Activated gamma-delta T cell (primary cell): ENCODE measurements around the gene PKHD1.

Experiments used
- DNase-seq: peaks from one replicate; lab custom pipeline; 2025; lab: John Stamatoyannopoulos, UW
- total RNA-seq, 2 donors: gene quantifications; one replicate each; lab custom pipeline; 2026; lab: John Stamatoyannopoulos, UW

The PKHD1 gene, protein sequence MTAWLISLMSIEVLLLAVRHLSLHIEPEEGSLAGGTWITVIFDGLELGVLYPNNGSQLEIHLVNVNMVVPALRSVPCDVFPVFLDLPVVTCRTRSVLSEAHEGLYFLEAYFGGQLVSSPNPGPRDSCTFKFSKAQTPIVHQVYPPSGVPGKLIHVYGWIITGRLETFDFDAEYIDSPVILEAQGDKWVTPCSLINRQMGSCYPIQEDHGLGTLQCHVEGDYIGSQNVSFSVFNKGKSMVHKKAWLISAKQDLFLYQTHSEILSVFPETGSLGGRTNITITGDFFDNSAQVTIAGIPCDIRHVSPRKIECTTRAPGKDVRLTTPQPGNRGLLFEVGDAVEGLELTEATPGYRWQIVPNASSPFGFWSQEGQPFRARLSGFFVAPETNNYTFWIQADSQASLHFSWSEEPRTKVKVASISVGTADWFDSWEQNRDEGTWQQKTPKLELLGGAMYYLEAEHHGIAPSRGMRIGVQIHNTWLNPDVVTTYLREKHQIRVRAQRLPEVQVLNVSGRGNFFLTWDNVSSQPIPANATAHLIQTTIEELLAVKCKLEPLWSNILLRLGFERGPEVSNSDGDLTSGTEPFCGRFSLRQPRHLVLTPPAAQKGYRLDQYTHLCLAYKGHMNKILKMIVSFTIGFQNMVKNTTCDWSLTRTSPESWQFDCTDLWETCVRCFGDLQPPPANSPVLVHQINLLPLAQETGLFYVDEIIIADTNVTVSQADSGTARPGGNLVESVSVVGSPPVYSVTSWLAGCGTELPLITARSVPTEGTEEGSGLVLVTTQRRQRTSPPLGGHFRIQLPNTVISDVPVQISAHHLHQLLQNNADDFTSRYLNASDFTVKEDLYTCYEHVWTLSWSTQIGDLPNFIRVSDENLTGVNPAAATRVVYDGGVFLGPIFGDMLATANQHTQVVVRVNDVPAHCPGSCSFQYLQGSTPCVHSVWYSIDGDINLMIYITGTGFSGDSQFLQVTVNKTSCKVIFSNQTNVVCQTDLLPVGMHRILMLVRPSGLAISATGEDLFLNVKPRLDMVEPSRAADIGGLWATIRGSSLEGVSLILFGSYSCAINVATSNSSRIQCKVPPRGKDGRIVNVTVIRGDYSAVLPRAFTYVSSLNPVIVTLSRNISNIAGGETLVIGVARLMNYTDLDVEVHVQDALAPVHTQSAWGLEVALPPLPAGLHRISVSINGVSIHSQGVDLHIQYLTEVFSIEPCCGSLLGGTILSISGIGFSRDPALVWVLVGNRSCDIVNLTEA (N-terminal part only)
- 0 to 0.09 reads per million in 2 donors for total RNA-seq

DNA sequence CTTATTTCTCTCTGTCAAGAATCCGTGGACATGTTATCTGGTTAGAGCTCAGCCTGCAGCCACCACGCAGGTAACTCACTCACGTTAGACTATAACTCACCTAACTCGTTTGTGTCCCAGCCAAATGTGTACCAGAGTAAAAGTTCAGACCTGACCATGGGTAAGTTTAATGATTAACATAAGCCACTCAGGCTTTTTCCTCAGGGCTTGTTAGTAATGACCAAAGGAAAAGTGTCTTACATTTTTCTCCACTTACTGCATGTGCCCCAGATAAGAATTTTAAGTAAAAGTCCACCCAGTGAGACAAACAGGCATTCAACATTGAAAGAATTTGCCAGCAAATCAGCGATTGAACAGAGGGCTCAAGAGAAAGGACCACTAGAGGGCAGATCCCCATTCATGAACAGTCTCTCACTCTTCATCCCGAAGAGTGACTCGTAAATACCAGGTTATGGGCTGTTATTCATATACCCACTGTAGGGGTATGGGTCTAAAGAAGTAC, at the start of gene PKHD1:
Gene PKHD1, minus strand, starts transcription at position 116 of the 502 bp plus-strand sequence. CDS start 2,680 bp downstream, outside the sequence.
- no peak for DNase-seq

DNA sequence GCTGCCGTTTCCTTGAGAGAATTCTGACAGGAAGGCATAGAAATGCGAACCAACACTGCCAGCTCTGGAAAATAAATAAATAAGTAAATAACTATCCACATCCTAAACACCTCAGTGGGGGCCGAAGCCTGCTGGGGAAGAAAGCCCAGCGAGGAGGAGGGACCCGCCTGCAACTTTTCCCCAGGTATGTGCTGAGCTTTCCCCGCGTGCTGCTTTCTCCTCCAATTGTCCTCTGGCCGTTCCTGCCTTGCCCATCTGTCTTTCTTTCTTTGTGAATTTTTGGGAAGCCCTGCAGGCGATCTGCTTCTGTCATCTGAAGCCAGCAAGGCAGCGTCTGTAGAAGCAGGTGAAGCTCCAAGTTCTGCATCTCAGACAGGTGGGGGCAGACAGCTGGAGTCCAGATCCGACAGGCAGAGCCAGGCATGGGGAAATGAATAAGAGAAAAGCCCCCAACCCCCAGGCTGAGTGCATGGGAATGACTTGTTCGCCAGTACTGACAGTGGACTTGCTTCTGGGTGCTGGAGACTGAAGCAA, 49.6 kb upstream of the PKHD1 start:
- no peak for DNase-seq

DNA sequence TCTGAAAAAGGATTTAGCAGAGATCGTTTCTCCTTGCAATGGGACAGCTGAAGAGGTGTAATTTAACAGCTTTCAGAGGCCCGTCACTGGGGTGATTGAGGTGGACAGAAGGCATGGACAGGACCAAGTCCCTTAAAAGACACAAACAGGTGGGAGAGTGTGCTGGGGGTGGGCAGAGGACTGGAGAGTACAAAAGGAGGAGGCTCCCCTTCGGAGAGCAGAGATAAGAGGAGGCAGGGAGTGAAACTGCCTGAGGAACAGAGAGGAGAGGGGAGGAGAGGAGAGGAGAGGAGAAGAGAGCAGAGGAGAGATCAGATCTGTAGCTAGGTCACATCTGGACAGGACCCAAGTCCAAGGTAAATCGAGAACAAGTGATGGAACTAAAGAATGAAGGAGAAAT, 48.6 kb upstream of the PKHD1 start:
- no peak for DNase-seq

DNA sequence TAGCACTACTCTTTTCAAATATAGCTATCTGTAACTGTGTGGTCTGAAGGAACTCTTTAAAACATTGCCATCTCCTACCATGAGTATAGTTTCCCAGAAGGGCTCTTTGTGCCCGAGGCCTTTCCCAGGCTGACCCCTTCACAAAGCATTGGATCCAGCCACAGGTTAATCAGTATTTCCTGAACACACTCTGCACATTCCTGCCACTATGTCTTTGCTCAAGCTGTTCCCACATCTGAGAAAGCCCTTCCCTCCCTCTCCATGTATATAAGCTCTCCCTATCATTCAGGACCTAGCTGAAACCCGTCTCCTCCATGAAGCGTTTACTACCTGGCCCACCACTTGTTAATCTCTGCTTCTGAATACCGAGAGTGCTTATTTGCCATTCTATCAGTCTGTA, 47.8 kb upstream of the PKHD1 start:
- DNase-seq: no peak

DNA sequence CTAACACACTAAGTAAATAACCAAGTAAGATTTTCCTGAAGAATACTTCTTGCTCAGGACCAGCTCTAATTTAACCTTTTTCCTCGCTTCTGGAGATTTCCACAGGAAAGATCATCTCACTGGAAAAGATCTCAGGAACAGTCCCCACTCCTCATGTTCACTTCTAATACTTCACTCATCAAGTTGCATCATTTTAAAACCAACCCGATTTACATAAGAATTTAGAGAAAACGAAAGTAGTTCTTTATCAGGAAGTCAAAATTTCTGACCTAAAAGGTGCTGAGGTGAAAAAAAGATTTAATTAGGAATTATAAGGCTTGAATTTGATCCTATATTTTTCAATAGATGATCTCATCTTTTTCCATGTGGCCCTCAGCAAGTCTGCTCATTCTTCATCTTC, 46.6 kb upstream of the PKHD1 start:
- no peak for DNase-seq

DNA sequence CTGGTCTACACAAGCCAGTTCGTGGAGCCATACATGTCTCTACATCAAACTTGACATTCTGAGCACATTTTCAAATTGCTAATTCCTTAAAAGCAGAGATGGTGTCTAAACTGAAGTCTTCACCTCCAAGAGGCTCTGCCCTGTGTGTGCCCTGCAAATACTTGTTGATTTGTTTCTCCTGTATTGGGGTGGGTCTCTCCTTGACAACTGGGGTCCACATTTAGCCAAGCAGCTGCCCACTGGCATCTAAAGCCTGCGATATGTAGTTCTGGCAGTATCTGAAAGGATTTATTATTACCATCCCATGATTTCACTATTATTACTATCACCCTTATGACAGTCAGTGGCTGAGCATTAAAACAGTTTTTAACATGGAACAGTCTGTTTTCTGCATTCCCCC, 45.9 kb upstream of the PKHD1 start:
- no peak for DNase-seq

DNA sequence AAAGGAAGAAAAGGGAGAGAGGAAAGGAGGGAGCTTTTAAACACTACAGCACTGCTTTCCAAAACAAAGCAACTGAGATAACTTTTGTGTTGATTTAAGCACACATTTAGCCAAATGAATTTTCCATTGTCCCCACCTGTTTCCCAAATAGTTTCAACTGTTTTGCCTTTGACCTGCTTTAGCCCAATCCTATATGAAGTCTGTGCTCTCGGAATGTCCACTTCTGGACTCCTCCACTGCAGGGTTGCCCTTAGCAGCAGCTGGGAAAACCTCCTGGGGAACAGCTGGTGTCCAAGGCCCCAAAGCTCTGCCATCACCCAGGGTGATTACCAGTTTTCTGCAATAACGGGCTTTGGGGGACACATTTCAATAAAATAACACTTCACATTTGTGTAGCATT, 44.9 kb upstream of the PKHD1 start:
- DNase-seq: no peak

DNA sequence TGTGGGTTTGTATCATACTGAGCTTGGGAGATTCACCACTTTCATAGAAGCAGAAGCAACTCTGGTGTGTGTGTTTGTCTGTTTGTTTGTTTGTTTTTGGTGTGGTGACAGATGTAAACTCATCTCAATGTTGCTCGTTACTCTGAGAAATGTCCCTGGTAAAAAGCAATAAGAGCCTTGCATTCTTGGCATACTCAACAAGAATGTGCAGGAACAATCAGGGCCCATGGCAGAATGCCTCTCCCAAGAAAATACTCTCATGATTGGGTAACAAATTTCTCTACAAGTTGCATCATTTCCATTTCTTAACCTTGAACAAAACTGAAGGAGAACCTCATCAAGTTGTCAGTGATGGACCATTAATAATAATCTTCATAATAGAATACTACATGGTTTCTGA, 43.0 kb upstream of the PKHD1 start:
- no peak for DNase-seq

DNA sequence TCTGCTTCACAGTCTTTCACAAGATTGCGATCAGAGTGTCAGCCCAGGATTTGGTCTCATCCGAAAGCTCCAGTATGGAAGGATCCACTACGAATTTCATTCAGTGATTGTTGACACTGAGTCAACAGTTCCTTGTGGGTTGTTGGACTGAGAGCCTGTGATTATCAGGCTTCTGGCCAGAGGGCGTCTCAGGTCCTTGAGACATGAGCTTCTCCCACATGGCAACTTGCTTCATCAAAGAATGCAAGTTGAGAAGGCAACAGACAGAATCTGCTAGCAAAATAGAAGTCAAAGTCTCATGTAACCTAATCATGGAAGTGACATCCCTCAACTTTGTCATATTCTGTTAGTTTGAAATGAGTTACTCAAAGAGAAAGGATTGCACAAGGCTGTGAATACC, 40.5 kb upstream of the PKHD1 start:
- no peak for DNase-seq

DNA sequence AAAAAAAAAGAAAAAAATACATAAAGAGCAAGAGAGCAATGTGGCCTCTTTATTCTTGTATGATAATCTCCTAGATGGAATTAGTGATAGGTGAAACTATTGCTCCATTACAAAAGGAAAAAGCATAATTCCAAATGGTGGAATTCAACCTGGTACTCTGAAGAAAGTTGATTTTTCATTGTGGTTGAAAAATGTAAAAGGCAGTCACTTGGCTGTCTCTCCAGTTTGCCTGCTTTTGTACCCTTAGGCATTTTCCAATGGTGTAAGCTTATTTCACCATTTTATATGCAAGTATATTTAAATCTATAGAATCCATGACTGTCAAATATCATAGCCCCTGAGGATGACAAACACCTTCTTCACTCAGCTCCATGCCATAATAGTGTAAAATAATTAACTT, 38.8 kb upstream of the PKHD1 start:
- DNase-seq: no peak

DNA sequence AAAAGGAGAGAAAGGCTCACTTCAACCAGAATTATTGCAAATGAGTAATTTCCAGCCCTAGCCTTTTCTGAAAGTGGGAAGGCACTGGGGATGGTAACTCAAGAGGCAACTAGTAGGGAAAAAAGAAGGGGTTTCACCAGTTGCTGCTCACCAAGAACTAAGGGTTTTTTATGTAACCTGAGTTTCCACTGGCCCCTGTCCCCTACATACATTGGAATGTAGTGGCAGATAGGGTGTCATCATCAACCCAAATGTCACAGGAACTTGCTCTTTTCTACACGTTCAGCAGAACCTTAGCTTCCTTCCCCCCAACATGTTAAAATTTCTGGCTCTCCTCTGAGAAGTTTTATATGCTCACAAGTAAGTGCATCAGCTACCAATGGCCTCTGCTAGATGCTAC, 38.2 kb upstream of the PKHD1 start:
- DNase-seq: no peak

DNA sequence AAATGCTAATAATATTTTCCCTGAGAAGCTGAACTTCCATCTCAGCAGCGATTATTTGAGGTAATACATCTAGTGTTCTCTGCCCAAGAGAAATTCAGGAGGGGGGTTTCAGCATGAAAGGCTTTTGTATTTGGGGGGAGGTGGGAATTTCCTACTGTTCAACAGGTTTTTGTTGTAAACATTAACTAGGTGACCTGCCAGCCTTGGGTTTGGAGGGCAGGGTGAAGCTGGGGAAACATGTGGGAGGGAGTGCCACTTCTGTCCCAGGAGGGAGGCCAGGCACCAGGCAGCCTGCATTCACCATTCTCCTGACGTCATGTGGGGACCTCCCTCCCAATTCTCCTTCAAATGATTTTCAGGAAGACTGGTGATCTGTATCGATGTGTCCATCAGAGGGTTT, 37.7 kb upstream of the PKHD1 start:
- DNase-seq: no peak

DNA sequence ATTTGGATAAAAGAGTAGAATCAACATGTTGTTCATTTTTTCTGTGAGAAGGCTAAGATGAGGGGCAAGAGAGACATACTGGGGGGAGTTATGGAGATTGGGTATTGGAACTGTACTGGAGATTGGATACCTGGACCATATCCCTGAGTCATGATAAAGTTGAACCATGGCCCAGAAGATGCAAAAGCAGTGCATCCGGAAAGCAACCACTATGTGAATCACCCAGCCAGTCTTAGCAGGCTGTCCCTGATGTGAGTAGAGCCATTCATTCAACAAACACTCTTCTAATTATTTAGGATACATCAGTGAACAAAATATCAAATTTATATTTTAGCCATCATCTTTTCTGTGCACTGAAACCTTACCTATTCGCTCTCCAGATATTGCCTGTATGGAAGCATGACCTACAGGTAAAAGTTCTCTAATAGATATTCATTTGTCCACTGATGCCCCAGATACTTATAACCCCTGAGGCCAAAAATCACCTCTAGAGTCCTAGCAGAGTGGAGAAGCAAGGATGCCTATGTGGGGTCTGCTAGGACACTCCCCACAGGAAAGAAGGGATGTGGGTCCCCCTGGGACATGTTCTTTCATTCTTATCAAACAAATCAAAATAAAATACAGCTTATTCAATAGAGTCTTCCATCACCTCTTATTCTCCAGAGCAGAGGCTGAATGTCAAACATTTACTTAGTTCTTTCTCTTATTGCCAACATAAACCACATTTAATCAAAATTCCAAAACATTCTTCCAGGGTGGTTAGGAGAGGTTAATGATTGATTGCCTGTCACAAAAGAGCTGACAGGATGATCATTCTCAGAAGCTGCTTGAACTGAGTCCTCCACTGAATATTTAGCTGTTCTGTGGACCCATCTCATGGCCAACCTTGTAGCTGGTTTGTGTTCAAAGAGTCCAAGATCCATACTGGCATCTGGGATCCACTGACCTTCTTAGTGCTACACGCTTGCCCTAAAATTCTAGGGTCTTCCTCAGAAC, 37.0 kb upstream of the PKHD1 start:
- DNase-seq: no peak

DNA sequence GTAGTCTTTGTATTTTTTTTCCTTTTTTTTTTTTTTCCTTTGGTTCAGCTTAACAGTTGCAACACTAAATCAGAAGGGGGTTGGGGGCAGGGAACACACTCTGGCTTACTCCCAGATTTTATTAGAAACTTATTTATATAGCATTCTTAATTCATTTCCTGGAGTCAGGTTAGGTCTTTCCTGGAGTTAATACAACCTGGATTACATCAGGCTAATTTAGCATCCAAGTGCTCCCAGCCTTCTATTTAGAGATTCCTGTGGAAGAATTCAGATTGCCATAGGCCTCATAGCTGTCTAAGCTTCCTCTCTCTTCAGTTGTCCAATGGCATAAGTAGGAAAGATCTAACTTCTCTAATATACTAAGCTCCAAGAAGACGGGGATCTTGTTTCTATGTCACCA, 35.8 kb upstream of the PKHD1 start:
- no peak for DNase-seq

DNA sequence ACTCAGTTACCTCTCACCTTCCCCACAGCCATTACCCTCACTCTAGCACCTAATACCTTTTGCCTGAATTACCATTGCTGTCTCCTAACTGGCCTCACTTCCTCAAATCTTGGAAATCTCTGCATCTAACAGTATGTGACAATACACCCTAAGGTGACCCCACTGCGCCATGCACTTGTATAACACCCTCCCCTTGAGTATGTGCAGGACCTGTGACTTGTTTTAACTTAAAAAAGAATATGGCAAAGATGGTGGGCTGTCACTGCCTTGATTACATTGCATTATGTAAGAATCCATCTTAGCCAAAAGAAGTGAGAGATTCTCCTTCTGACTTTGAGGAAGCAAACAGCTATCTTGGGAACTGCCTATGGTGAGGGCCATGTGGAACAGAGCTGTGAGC, 29.9 kb upstream of the PKHD1 start:
- DNase-seq: no peak

DNA sequence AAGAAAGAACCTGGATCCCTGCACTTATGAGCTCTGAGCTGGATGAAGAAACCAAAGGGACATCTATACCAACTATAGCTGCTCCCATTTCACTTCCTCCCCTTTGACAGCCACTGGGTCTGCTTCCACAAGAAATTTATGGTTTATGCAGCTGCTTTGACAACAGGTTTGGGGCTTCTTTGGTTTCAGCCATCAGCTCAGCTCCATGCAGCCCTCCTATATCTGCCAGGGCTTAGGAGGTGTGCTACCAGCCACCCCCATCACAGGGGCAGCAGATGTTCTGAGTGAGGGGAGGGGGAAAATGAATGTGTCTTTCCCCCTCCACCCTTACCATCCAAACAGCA, 29.2 kb upstream of the PKHD1 start:
- DNase-seq: no peak

DNA sequence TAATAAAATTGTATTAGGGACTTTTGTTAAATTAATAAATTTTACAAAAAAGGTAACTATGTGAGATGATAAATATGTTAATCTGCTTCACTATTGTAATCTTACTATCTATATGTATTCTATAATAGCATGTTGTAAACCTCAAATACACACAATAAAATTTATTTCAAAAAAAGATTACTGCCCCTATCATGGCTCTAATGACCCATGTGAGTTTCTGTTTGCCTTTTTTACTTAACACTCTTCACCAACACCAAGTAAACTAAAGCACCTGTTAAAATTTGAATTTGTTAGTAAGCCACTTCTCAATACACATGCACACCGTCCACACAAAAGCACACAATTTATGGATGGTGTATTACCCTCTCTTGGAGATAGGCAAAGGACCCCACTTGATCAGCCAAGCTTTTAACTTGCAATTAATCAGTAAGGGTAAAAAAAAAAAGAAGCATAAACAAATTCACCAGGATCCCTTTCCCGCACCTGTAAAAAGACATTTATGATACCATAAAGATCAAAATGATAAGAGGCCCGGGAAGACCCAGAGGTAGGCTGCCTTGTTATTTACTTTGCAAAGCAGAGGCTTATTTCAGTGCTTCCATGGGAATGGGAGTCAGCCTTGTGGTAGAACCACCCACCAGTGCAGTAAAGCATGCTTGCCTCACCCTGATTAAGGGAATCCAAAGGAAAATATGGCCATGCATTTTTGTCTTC, 28.6 kb upstream of the PKHD1 start:
- DNase-seq: no peak

DNA sequence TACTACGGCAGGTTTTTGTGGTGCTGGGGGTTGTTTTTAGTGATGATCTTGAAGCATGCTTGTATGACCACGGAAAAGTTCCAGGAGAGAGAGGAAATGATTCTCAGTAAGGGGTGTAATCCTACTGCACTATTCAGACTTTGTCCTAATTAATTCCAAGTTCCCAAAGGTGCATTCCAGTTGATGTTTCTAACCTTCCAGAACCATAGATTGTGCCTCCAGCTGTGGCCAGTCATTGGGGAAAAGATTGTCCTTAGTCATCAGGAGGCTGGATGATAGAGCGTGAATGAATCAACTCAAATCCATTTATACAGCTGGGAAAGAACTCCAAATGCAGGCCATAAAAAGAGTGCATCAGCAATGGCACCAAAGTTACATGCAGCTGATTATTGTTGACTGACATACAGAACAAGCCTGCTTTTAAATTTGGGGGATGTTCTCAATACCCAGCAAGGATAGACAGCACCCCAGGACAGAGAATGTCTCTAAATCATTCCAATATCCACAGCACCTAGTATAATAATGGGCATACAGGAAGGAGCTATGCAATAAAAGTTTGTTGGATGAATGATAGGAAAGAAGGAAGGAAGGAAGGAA, 27.8 kb upstream of the PKHD1 start:
- no peak for DNase-seq

DNA sequence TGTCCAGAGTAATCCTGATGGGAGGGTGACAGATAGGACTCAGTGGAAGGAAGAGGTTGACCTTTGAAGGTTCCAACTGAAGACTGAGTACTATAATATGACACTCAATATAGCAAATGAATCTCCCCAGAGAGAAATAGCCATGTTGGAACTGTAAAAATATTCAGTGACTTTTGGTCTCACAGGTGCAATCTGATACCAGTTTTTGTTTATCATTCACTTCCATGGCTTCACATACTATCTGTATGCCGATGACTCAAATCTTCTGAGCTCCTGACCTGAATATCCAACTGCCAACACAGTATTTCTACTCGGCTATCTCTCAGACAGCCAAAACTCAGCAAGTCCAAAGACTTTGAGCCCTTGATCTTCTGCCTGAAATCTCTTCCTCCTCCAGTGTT, 21.8 kb upstream of the PKHD1 start:
- no peak for DNase-seq

DNA sequence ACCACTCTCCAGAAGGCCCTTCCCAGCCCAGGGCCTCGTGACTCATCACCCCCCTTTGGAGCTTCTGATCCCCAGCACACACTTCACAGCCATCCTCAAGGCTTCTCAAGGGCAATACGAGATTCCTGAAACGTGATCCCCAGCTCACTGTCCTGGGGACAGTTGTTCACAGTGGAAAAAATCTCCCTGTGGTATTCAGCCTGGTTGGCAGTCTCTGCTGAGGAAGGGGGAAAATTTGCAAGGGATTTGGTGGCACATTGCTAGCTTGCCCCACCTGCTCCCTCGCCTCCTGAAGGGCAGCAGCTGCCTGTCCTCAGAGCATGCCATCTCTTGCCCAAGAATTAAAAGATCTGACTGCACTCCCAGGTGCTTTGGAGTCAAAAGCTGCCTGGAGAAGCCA, 20.7 kb upstream of the PKHD1 start:
- no peak for DNase-seq
